ENCODE data around the gene ZMYM2.

- TF ChIP-seq POLR2AphosphoS5 (IDR thresholded peaks at IDR 0.05; ENCODE audit: low read depth, low read length): no peak
- TF ChIP-seq POLR2A (IDR thresholded peaks at IDR 0.05; ENCODE audit: low read depth, low read length): no peak
- TF ChIP-seq TAF1 (IDR thresholded peaks at IDR 0.05; ENCODE audit: borderline replicate concordance, low read depth, low read length): no peak
Measured at GRCh38 chr13:20118268-20119140, 160.0 kb downstream of the ZMYM2 start.

Measured in GM12892 (cell line).